ENCODE results near the gene ZNF283. TPM values are rescaled to one million over a fixed set of nuclear protein-coding genes. Genes with fewer than 3 reads are reported as not detected.

Gene ZNF283
- total and polyA plus RNA-seq, 9 of the 15 experiments (the other 6 are each of a cell fraction or from before 2014, with no cell fraction given): 6.0 to 19.5 (median 9.8) TPM

DNA sequence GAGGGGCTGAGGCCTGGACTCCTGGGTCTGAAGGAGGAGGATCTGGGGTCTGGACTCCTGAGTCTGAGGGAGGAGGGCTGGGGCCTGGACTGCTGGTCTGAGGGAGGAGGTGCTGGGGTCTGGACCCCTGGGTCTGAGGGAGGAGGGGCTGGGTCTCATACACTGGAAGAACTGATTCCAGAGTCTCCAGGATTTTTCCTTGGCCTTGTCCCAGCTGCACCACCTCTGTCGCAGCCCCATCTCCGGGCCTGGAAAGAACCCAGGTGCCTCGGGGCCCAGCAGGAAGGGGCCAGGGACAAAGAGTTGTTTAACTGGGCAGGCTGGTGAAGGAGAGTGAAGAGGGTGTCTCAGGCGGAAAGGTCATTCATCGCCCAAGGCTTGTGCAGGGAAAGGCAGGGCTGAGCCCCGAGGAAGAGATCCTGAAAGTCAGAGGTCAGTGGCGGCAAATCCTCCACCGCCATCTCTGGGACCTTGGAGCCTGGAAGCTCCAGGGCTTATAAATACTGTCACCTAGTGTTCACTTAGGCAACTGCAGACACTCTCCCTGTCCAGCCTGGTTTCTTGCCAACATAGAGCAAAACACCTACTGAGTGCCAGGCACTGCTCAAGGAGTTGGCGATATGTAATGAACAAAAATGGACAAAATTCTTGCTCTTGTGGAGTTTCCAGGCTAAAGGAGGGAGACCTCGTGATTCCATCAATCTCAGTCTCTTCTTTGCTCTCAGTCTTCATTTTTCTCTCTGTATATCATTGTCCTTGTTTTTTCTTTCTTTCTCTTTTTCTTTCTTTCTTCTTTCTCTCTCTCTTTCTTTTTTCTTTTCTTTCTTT, 41.9 kb upstream of the ZNF283 start (continued):
- TF ChIP-seq L3MBTL2 (IDR thresholded peaks at IDR 0.05) (peak; percentile 40; the same call in 1 of the 2 replicates), TRIM28 (IDR thresholded peaks at IDR 0.05) (no peak; the same call in 1 of the 2 replicates), VEZF1 (CRISPR knock-in tag; IDR thresholded peaks at IDR 0.05) (no peak), ILF3 (IDR thresholded peaks at IDR 0.05; ENCODE audit: borderline replicate concordance) (no peak), NCOA4 (IDR thresholded peaks at IDR 0.05; ENCODE audit: partially characterized antibody) (no peak), ZEB2 (IDR thresholded peaks at IDR 0.05) (no peak), ARID3A (IDR thresholded peaks at IDR 0.05; ENCODE audit: borderline replicate concordance, low read depth, low read length) (no peak), MYNN (IDR thresholded peaks at IDR 0.05) (no peak), MYNN (CRISPR knock-in tag; IDR thresholded peaks at IDR 0.05) (no peak), HNRNPH1 (optimal IDR thresholded peaks at IDR 0.05; ENCODE audit: low read depth, low read length) (no peak), ZNF408 (CRISPR knock-in tag; IDR thresholded peaks at IDR 0.05; ENCODE audit: low read depth) (no peak), ETV1 (tag; conservative IDR thresholded peaks at IDR 0.05; ENCODE audit: low read depth) (peak; percentile 64; the same call in 1 of the 2 replicates), RAD21 (CRISPR knock-in tag; conservative IDR thresholded peaks at IDR 0.05 in 1 of 2, IDR thresholded peaks at IDR 0.05 in 1 of 2) (peak; percentile 95 to 98), CBX8 (IDR thresholded peaks at IDR 0.05; ENCODE audit: borderline replicate concordance, extremely low read depth, low read depth, low read length, poor library complexity, severe bottlenecking) (no peak), CTBP1 (IDR thresholded peaks at IDR 0.05; ENCODE audit: borderline replicate concordance) (peak; percentile 54; the same call in 1 of the 2 replicates)
- TF ChIP-seq, protein P1, sequence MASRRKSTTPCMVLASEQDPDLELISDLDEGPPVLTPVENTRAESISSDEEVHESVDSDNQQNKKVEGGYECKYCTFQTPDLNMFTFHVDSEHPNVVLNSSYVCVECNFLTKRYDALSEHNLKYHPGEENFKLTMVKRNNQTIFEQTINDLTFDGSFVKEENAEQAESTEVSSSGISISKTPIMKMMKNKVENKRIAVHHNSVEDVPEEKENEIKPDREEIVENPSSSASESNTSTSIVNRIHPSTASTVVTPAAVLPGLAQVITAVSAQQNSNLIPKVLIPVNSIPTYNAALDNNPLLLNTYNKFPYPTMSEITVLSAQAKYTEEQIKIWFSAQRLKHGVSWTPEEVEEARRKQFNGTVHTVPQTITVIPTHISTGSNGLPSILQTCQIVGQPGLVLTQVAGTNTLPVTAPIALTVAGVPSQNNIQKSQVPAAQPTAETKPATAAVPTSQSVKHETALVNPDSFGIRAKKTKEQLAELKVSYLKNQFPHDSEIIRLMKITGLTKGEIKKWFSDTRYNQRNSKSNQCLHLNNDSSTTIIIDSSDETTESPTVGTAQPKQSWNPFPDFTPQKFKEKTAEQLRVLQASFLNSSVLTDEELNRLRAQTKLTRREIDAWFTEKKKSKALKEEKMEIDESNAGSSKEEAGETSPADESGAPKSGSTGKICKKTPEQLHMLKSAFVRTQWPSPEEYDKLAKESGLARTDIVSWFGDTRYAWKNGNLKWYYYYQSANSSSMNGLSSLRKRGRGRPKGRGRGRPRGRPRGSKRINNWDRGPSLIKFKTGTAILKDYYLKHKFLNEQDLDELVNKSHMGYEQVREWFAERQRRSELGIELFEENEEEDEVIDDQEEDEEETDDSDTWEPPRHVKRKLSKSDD (conservative IDR thresholded peaks at IDR 0.05; ENCODE audit: low read length): peak; percentile 68
- TF ChIP-seq, protein P2, sequence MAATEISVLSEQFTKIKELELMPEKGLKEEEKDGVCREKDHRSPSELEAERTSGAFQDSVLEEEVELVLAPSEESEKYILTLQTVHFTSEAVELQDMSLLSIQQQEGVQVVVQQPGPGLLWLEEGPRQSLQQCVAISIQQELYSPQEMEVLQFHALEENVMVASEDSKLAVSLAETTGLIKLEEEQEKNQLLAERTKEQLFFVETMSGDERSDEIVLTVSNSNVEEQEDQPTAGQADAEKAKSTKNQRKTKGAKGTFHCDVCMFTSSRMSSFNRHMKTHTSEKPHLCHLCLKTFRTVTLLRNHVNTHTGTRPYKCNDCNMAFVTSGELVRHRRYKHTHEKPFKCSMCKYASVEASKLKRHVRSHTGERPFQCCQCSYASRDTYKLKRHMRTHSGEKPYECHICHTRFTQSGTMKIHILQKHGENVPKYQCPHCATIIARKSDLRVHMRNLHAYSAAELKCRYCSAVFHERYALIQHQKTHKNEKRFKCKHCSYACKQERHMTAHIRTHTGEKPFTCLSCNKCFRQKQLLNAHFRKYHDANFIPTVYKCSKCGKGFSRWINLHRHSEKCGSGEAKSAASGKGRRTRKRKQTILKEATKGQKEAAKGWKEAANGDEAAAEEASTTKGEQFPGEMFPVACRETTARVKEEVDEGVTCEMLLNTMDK (IDR thresholded peaks at IDR 0.05; ENCODE audit: borderline replicate concordance, insufficient read depth, low read depth, low read length, poor library complexity, severe bottlenecking): no peak

Measured in K562 (cell line).